ENCODE data around the gene TNNI3K.

TNNI3K gene

GRCh38 chr1:74223453-74223852, 11.7 kb upstream of the TNNI3K start:
- H2AFZ ChIP-seq (ENCODE audit: low read length) = no peak overlapping the region
- H3F3A ChIP-seq (ENCODE audit: insufficient read depth, low read length) = no peaks in the 10 kb centered on the region
- no peak overlapping the region for H3K4me3 ChIP-seq (ENCODE audit: low read length)
- no peaks in the 10 kb centered on the region for H4K20me1 ChIP-seq (ENCODE audit: insufficient read depth, low read length)
- no peaks in the 10 kb centered on the region for H3K27me3 ChIP-seq (replicated peaks; ENCODE audit: insufficient read depth, low read length)
- no peak overlapping the region for H3K9ac ChIP-seq (ENCODE audit: low read length)
- no peak overlapping the region for H3K27ac ChIP-seq (ENCODE audit: low read length)
- no peaks in the 10 kb centered on the region for H3K79me2 ChIP-seq (ENCODE audit: low read length)
- H3K9me3 ChIP-seq (replicated peaks; ENCODE audit: insufficient read depth, low read length) = no peaks in the 10 kb centered on the region
- no peak overlapping the region for H3K4me2 ChIP-seq (ENCODE audit: low read depth, low read length)
- no peaks in the 10 kb centered on the region for H3K36me3 ChIP-seq (replicated peaks; ENCODE audit: insufficient read depth, low read length)
- no peak for TF ChIP-seq EZH2 (optimal IDR thresholded peaks at IDR 0.05; ENCODE audit: low read depth, low read length)
- no peak for TF ChIP-seq CTCF (IDR thresholded peaks at IDR 0.05; ENCODE audit: low read length)
- TF ChIP-seq EZH2phosphoT487 (IDR thresholded peaks at IDR 0.05; ENCODE audit: low read length) = no peak
- H3K4me1 ChIP-seq (ENCODE audit: low read length) = no peaks in the 10 kb centered on the region
- no peaks in the 10 kb centered on the region for H3K9me2 ChIP-seq (replicated peaks; ENCODE audit: insufficient read depth, low read length)
- no peak for DNase-seq

GRCh38 chr1:74236440-74236839, 1.3 kb downstream of the TNNI3K start:
- no peaks in the 10 kb centered on the region for H3F3A ChIP-seq (ENCODE audit: insufficient read depth, low read length)
- H3K4me3 ChIP-seq (ENCODE audit: low read length) = no peak overlapping the region
- TF ChIP-seq EZH2phosphoT487 (IDR thresholded peaks at IDR 0.05; ENCODE audit: low read length) (no peak), EZH2 (optimal IDR thresholded peaks at IDR 0.05; ENCODE audit: low read depth, low read length) (no peak), CTCF (IDR thresholded peaks at IDR 0.05; ENCODE audit: low read length) (no peak)
- no peaks in the 10 kb centered on the region for H3K9me2 ChIP-seq (replicated peaks; ENCODE audit: insufficient read depth, low read length)
- H3K27ac ChIP-seq (ENCODE audit: low read length) = no peak overlapping the region
- no peaks in the 10 kb centered on the region for H3K9me3 ChIP-seq (replicated peaks; ENCODE audit: insufficient read depth, low read length)
- no peak overlapping the region for H3K4me2 ChIP-seq (ENCODE audit: low read depth, low read length)
- no peaks in the 10 kb centered on the region for H3K79me2 ChIP-seq (ENCODE audit: low read length)
- H3K4me1 ChIP-seq (ENCODE audit: low read length) = no peaks in the 10 kb centered on the region
- no peaks in the 10 kb centered on the region for H4K20me1 ChIP-seq (ENCODE audit: insufficient read depth, low read length)
- no peak for DNase-seq
- no peak overlapping the region for H2AFZ ChIP-seq (ENCODE audit: low read length)
- no peak overlapping the region for H3K9ac ChIP-seq (ENCODE audit: low read length)
- H3K27me3 ChIP-seq (replicated peaks; ENCODE audit: insufficient read depth, low read length) = no peaks in the 10 kb centered on the region
- no peaks in the 10 kb centered on the region for H3K36me3 ChIP-seq (replicated peaks; ENCODE audit: insufficient read depth, low read length)

GRCh38 chr1:74237035-74237434, 1.8 kb downstream of the TNNI3K start:
- Histone ChIP-seq H3K9me3 (replicated peaks; ENCODE audit: insufficient read depth, low read length) (no peaks in the 10 kb centered on the region), H2AFZ (ENCODE audit: low read length) (no peak overlapping the region), H3K4me3 (ENCODE audit: low read length) (no peak overlapping the region), H3K79me2 (ENCODE audit: low read length) (no peaks in the 10 kb centered on the region), H3K9ac (ENCODE audit: low read length) (no peak overlapping the region), H3K27ac (ENCODE audit: low read length) (no peak overlapping the region), H3F3A (ENCODE audit: insufficient read depth, low read length) (no peaks in the 10 kb centered on the region), H3K9me2 (replicated peaks; ENCODE audit: insufficient read depth, low read length) (no peaks in the 10 kb centered on the region), H3K4me2 (ENCODE audit: low read depth, low read length) (no peak overlapping the region), H3K36me3 (replicated peaks; ENCODE audit: insufficient read depth, low read length) (no peaks in the 10 kb centered on the region), H3K27me3 (replicated peaks; ENCODE audit: insufficient read depth, low read length) (no peaks in the 10 kb centered on the region), H3K4me1 (ENCODE audit: low read length) (no peaks in the 10 kb centered on the region), H4K20me1 (ENCODE audit: insufficient read depth, low read length) (no peaks in the 10 kb centered on the region)
- no peak for DNase-seq
- TF ChIP-seq CTCF (IDR thresholded peaks at IDR 0.05; ENCODE audit: low read length) (no peak), EZH2 (optimal IDR thresholded peaks at IDR 0.05; ENCODE audit: low read depth, low read length) (no peak), EZH2phosphoT487 (IDR thresholded peaks at IDR 0.05; ENCODE audit: low read length) (no peak)
